GM18520 (cell line): ENCODE measurements around the gene FRMD4B.
A peak's percentile ranks its signal among the peaks of the same experiment; 100 is the strongest.

Source experiments
- ATAC-seq: cut with Tn5 transposase; IDR thresholded peaks from one replicate; pipeline ENCODE4 v1.9.1; 2021; ENCODE audit not compliant: unreplicated experiment

FRMD4B gene

GRCh38 chr3:69385723-69386555 is at the start of gene FRMD4B:
FRMD4B (minus strand) TSS chr3:69386088; CDS start chr3:69385989, 99 bp downstream.
- ATAC-seq = no peak

- ATAC-seq = no peak
These were observed 48.1 kb upstream of the FRMD4B start for GRCh38 chr3:69433969-69434325.

GRCh38 chr3:69433121-69433968 is 47.5 kb upstream of the FRMD4B start:
- ATAC-seq = no peak

GRCh38 chr3:69428657-69429255 is 42.9 kb upstream of the FRMD4B start:
- no peak for ATAC-seq

GRCh38 chr3:69426967-69427304 is 41.0 kb upstream of the FRMD4B start:
- ATAC-seq = no peak

GRCh38 chr3:69426291-69426966 is 40.5 kb upstream of the FRMD4B start:
- no peak for ATAC-seq

- ATAC-seq = peak; percentile 55
These were observed 39.4 kb upstream of the FRMD4B start for GRCh38 chr3:69425249-69425648.

GRCh38 chr3:69423463-69424155 is 37.7 kb upstream of the FRMD4B start:
- no peak for ATAC-seq

- ATAC-seq = no peak
These were observed 36.9 kb upstream of the FRMD4B start for GRCh38 chr3:69422751-69423150.

GRCh38 chr3:69420781-69421520 is 35.1 kb upstream of the FRMD4B start:
- no peak for ATAC-seq

- ATAC-seq = no peak
These were observed 33.4 kb upstream of the FRMD4B start for GRCh38 chr3:69419276-69419675.

- ATAC-seq = no peak
These were observed 31.7 kb upstream of the FRMD4B start for GRCh38 chr3:69417541-69418078.

- ATAC-seq = no peak
These were observed 27.8 kb upstream of the FRMD4B start for GRCh38 chr3:69413551-69414207.

GRCh38 chr3:69411346-69411745 is 25.5 kb upstream of the FRMD4B start:
- no peak for ATAC-seq

GRCh38 chr3:69410301-69410700 is 24.4 kb upstream of the FRMD4B start:
- peak; percentile 92 for ATAC-seq

GRCh38 chr3:69409831-69410230 is 23.9 kb upstream of the FRMD4B start:
- no peak for ATAC-seq

GRCh38 chr3:69409011-69409410 is 23.1 kb upstream of the FRMD4B start:
- ATAC-seq = no peak

GRCh38 chr3:69408542-69408941 is 22.7 kb upstream of the FRMD4B start:
- ATAC-seq = no peak

GRCh38 chr3:69407908-69408307 is 22.0 kb upstream of the FRMD4B start:
- no peak for ATAC-seq
